ENCODE results near the gene ZNF445.

DNA sequence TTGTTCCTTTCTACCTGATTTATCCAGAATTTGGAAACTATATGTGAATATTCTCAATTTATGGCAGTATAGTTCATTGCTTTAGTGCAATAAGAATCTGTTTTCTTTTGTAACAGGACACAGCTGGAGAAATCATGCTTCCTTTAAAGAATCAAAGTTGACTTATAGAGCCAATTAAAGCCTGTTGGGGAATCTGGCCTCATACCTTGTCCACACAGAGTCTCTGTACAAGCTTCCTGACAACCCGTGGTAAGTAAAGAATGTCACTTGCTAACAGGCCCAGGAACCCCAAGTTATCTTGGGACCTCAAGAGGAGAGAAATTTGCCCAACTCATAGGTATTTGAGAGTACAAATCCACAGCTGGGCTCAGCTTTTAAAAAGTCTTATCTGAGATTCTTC, 10.2 kb downstream of the ZNF445 start:
- TF ChIP-seq, protein P1, sequence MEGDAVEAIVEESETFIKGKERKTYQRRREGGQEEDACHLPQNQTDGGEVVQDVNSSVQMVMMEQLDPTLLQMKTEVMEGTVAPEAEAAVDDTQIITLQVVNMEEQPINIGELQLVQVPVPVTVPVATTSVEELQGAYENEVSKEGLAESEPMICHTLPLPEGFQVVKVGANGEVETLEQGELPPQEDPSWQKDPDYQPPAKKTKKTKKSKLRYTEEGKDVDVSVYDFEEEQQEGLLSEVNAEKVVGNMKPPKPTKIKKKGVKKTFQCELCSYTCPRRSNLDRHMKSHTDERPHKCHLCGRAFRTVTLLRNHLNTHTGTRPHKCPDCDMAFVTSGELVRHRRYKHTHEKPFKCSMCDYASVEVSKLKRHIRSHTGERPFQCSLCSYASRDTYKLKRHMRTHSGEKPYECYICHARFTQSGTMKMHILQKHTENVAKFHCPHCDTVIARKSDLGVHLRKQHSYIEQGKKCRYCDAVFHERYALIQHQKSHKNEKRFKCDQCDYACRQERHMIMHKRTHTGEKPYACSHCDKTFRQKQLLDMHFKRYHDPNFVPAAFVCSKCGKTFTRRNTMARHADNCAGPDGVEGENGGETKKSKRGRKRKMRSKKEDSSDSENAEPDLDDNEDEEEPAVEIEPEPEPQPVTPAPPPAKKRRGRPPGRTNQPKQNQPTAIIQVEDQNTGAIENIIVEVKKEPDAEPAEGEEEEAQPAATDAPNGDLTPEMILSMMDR (IDR thresholded peaks at IDR 0.05; ENCODE audit: insufficient read depth, low read depth, low read length) = no peak
- TF ChIP-seq EZH2 (IDR thresholded peaks at IDR 0.05; ENCODE audit: insufficient read depth, low read length) = no peak
